HG03520 (cell line): ENCODE data around the gene STAT2.
"Not testable (repeated sequence)": the region's sequence is repeated elsewhere in the genome, so short reads cannot be mapped to it uniquely, and the experiment has no call there.

ENCODE experiments used
- ATAC-seq: cut with Tn5 transposase; IDR thresholded peaks from one replicate; pipeline ENCODE4 v1.9.1; 2021; ENCODE audit warnings: mild to moderate bottlenecking, moderate library complexity; ENCODE audit not compliant: unreplicated experiment

Gene STAT2

DNA sequence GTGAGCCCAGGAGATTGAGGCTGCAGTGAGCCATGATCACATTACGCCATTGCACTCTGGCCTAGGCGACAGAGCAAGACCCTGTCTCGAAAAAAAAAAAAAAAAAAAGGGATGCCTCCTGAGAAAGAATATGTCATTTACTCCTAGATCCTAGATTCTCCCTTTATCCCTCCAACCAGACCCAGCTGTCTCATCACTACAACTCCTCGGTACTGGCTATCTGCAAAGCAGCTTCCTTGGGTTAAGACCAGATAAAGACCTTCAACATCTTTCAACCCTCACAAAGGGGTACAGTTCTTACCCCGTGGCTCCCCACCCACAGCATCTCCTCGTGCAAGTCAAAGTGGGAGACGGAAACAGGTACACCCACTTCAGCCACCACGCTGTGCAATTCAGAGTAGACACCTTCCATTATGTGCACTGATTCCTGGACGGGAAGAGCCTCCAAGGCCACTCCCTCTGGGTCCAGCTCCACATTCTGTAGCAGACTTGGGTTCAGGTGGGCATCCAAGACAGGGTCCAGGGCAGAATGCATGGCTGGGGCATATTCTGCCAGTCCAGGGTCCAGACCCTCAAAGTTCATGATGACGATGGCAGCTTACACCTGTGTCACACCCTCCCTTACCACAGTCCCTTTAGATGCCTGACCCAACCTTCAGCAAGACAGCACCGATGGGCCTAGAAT lies 27.3 kb downstream of the STAT2 start:
- no peak for ATAC-seq

- ATAC-seq = no peak
Measured at GRCh38 chr12:56330936-56331490, 28.9 kb downstream of the STAT2 start.

GRCh38 chr12:56326533-56326932 lies 33.4 kb downstream of the STAT2 start:
- ATAC-seq = no peak

DNA sequence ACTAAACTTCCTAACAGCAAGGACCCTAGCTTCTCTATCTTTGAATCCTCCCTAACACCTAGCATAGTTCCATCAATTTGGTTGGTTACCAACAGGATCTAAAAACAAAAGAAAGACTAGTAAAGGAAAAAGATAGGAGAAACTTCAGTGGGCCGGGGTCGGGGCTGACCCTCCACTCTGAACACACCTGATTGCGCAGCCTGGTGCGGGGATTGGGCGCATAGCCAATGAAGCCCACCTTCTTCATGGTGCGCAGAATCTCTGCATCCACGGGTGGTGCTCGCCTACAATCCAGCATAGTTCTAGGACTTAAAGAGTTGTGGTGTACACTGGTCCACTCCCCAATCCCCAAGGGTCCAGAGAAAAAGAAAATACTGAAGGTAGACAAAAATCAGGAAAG lies 33.8 kb downstream of the STAT2 start:
- ATAC-seq = no peak

DNA sequence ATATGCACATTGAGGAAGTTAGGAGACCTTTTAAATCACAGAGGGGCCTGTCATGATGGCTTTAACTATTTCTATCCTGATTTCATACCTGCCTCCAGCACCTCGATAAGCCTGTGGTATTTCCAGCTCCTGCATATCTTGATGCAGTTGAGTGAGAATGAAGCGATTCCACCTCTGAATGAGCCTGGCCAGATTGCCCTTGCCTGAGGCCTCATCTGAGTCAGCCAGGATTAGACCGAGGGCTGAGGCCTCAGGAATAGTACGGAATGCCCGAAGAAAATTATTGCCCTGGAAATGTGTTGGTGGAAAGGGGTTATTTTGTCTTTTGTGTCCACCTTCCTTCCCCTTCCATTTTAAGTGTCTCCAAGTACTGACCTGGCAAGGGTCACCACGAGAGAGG lies 35.7 kb downstream of the STAT2 start:
- no peak for ATAC-seq

- ATAC-seq = not testable (repeated sequence)
Measured at GRCh38 chr12:56321610-56322009, 38.3 kb downstream of the STAT2 start.

DNA sequence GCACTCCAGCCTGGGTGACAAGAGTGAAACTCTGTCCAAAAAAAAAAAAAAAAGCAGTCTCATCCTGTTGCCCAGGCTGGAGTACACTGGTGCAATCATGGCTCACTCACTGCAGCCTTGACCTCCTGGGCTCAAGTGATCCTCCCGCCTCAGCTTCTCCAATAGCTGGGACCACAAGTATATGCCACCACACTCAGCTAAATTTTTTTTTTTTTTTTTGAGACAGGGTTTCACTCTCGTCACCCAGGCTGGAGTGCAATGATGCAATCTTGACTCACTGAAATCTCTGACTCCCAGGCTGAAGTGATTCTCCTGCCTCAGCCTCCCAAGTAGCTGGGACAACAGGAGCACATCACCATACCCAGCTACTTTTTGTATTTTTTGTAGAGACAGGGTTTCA lies 38.9 kb downstream of the STAT2 start:
- no peak for ATAC-seq

DNA sequence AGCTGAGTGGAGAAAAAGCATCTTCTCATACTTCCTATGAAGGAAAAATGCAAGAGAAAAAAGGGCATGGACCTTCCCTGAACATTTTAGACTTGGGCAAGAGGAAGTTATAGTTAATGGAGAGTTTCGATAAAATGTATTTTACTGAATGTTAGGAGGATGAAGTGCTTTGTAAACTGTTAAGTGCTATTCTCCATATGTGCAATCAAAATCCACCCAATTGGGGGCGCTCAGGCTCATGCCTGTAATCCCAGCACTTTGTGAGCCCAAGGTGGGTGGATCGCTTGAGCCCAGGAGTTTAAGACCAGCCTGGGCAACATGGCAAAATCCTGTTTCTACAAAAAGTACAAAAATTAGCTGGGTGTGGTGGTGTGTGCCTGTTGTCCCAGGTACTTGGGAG lies 42.2 kb downstream of the STAT2 start:
- ATAC-seq = no peak

- ATAC-seq = peak; percentile 82
Measured at GRCh38 chr12:56315622-56316473, 44.1 kb downstream of the STAT2 start, which contains the start of gene CNPY2. Gene CNPY2, minus strand, starts transcription at chr12:56315988. Its CDS starts 771 bp downstream, at chr12:56315217.

GRCh38 chr12:56315249-56315621 lies 44.7 kb downstream of the STAT2 start:
- peak; percentile 1 for ATAC-seq

GRCh38 chr12:56311003-56311402 lies 48.9 kb downstream of the STAT2 start:
- no peak for ATAC-seq

DNA sequence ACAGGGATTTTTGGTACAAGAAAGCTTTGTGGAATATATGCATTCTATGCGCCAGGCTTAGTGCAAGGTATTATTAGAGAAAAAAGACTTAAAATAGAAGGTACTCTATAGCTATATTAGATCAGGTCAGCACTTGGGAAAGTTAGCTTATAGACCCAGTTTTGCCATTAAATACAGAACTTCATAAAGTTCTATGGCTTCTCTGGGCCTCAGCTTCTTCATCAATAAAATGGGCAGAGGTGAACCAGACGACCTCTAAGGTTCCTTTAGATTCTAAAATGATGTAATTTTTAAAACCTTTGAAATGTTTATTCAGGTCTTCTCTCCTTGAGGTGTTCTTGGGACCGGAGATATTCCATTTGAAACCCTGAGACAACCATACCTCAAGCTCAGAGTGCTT lies 51.2 kb downstream of the STAT2 start:
- ATAC-seq = no peak

DNA sequence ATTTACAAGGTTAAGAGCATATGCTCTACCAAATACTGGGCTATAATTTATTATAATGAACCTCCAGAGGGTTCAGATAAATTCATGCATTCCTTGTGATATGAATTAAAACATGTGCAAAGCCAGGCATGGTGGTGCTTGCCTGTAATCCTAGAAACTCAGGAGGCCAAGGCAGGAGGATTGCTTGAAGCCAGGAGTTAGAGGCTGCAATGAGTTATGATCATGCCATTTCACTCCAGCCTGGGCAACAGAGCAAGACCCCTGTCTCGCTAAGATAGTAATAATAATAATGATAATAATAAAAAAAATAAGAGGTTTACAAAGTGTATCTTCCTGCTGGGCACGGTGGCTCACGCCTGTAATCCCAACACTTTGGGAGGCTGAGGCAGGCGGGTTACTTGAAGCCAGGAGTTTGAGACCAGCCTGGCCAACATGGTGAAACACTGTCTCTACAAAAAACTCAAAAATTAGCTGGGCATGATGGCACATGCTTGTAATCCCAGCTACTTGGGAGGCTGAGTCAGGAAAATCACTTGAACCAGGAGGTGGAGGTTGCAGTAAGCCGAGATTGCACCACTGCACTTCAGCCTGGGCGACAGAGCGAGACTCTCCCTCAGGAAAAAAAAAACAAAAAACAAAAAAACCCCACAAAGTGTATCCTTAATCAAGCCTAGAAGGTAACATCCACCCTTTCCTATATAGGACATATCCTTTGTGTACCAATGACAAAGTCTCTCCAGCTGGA lies 52.5 kb downstream of the STAT2 start:
- ATAC-seq = no peak

DNA sequence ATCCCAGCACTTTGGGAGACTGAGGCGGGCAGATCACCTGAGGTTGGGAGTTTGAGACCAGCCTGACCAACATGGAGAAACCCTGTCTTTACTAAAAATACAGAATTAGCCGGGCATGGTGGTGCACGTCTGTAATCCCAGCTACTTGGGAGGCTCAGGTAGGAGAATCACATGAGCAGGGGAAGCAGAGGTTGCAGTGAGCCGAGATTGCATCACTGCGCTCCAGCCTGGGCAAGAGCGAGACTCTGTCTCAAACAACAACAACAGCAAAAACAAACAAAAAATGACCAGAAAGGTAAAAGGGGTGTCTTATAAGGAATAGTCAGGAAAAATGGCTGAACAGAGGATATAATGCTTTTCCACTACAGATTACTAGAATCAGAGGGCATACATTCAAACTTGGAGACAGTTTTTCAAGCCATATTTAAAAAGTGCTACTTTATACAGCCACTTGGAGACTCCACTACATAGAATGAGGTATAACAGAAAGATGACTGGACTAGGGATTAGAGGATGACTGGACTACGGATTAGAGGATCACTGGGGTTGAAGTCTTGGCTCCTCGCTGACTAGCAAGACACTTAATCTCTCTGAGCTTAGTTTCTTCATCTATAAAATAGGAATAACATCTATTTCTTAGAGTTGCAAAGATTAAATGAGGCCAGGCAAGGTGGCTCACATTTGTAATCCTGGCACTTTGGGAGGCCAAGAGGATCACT lies 54.9 kb downstream of the STAT2 start:
- no peak for ATAC-seq

DNA sequence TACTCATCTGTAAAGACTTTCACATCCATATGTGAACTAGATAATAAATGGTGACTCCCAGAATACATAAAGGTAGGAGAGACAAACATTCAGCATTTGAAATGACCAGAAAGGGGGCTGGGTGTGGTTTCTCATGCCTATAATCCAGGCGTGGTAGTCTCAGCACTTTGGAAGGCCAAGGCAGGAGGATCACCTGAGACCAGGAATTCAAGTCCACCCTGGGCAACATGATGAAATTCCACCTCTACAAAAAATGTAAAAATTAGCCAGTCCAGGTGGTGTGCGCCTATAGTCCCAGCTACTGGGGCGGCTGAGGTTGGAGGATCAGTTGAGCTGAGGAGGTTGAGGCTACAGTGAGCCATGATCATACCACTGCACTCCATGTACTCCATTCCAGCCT lies 55.6 kb downstream of the STAT2 start:
- ATAC-seq = no peak

GRCh38 chr12:56300644-56301464 lies 59.1 kb downstream of the STAT2 start:
- no peak for ATAC-seq

DNA sequence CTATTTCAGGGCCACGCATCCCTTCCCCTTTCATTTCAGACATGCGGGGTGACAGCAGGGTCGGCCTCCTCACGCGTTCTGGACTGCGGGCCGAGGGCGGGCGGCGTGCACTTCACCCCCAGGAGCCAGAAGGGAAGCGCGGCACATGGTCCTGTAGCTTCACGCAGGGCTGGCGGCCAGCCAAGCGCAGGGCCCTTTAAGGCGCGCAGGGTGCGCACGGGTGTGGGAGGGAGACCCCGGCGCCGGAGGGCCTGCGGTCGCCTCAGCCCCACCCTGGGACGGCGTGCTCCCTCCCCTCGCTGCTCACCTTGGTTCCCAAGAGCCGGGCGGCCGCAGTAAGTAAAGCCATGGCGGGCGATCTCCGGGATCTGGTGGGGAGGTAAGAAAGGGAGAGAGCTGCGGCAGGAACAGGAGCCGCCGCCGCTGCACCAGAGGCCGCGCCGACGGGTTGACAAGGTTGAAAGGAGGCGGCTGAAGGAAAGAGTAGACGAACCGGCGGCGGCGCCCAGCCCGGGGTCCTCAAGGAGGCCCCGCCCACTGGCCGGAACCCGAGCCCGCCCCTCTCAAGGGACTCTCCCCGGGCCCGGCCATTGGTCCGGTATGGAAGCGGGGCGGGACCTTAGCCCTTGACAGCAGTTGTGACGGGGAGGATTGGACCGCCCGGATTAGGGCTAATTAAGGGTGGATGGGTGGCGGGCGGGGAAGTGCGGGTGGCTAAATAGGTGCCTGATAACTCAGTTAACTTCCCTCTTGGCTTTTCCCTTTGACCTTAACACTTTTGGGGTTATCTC lies 59.9 kb downstream of the STAT2 start, which contains the start of gene CS:
TSS of gene CS (minus strand) at position 478 of the 791 bp plus-strand sequence. CDS start at position 349, 129 bp downstream.
- peak; percentile 93 for ATAC-seq

DNA sequence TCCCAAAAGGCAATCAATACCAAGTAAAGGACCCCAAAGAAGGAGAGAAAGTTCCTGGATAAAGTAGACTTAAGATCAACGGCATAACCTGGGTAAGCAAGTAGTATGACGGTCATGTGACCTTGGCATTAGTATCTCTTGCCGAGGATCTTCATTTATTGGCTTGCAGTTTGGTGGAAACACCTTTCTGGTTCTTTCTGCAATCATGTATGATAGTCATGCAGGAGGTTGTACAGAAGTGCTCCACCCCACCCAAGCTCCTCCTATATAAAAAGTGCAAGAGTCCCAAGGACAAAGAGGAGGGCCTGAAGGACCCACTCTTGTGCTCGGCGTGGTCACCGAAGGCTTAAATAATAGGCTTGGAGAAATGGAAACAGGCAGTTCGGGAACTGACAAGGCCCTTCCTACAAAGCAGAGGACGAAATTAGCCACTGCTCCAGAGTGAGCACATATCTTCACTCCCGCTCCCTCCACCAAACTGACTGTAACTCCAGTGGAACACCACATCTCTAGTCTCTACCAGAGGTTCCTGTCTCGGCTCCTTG lies 60.5 kb downstream of the STAT2 start:
- ATAC-seq = no peak

DNA sequence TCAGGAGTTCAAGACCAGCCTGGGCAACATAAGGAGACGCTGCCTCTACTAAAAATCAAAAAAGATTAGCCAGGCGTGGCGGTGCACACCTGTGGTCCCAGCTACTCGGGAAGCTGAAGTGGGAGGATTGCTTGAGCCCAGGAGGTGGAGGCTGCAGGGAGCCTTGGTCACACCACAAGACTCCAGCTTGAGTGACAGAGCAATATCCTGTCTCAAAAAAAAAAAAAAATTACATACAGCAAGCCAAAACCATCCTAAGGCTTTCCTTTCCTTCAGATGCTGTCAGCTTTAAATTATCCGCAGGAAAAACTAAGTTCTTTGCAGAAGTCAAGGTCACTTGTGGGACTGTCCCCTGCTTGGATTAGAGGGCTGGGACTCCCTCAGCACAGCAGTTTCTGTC lies 61.1 kb downstream of the STAT2 start:
- no peak for ATAC-seq
